NT2/D1 (cell line): ENCODE results near the gene FNDC3B.
"Not testable (repeated sequence)": the region's sequence is repeated elsewhere in the genome, so short reads cannot be mapped to it uniquely, and the experiment has no call there.

Experiments
- DNase-seq: peaks from one replicate; pipeline ENCODE4 v3.0.0-alpha.2; 2011; ENCODE audit warnings: low read depth, low spot score
- H3K27me3 ChIP-seq: 2 replicates; pipeline ENCODE4 v1.6.0; 2011; ENCODE audit warnings: mild to moderate bottlenecking; ENCODE audit not compliant: insufficient read length, insufficient read depth
- H3K36me3 ChIP-seq: 2 replicates; pipeline ENCODE4 v1.6.1; 2011; ENCODE audit warnings: mild to moderate bottlenecking, low read length, mixed read lengths; ENCODE audit not compliant: insufficient read depth, insufficient read length
- H3K4me1 ChIP-seq: 2 replicates; pipeline ENCODE4 v1.5.1; 2011; ENCODE audit not compliant: insufficient read depth, insufficient read length
- H3K4me3 ChIP-seq: 2 replicates; pipeline ENCODE4 v1.5.1; 2011; ENCODE audit warnings: low read depth; ENCODE audit not compliant: insufficient read length
- H3K9ac ChIP-seq: 2 replicates; pipeline ENCODE4 v1.6.0; 2011; ENCODE audit warnings: low read depth; ENCODE audit not compliant: insufficient read length
- H3K9me3 ChIP-seq: 2 replicates; pipeline ENCODE4 v1.5.1; 2011; ENCODE audit warnings: mild to moderate bottlenecking, low read length; ENCODE audit not compliant: insufficient read depth
- SUZ12 ChIP-seq: IDR thresholded peaks from 2 replicates; pipeline ENCODE4 v1.6.1; 2011; ENCODE audit not compliant: insufficient read length, insufficient read depth; ENCODE audit errors: extremely low read depth
- YY1 ChIP-seq: IDR thresholded peaks from 2 replicates; pipeline ENCODE4 v1.6.1; 2011; ENCODE audit not compliant: insufficient read length, insufficient read depth
- ZNF274 ChIP-seq: IDR thresholded peaks from 2 replicates; pipeline ENCODE4 v1.6.1; 2011; ENCODE audit warnings: mild to moderate bottlenecking, low read depth, low read length

FNDC3B gene

DNA sequence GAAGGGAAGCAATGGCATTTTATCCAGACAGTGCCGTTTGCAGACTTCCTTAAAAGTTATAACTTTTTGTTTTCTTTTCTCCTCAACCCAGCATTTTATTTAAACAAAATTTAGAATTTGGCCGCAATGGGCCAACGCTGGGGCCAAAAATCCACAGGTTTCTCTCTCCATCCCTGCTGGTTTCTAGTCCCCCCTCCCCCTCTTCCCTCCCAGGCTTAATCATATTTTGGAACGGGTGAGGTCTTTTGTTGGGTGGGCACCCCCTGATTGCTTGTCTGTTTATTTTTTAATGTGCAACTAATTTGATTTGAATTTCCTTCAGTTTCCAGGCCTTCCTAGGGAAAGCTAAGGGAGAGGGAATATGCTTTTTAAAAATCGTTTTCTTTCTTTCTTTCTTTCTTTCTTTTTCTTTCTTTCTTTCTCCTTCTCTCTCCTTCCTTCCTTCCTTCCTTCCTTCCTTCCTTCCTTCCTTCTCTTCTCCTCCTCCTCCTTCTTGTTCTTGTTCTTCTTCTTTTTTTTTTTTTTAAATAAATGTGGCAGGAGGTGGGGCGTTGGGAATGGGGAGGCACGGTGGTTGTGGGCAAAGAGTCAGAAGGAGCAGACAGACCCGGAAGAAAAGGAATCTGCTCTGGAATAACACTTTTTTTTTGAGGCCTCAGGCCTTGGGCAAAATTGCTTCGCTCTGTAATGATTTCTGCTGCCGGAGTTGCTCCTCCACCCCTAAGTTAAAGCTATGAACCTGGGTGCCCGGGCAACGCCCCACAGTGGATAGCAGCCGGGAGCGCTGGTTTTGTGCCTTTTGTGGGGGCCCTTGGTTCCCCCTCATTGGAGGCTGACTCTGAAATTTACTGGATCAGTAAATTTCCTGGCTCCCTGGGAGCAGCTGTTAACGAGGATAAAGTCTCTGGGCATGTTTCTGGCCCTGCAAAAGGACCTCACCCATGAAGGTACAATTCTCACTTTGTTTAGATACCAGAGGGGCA is 1.9 kb downstream of the FNDC3B start:
- Histone ChIP-seq H3K9ac (peak overlapping the region; percentile 97), H3K27me3 (no peaks in the 10 kb centered on the region), H3K4me1 (no peaks in the 10 kb centered on the region), H3K36me3 (peaks cover 27% of the 10 kb centered on the region), H3K9me3 (no peaks in the 10 kb centered on the region), H3K4me3 (peak overlapping the region; percentile 90)
- TF ChIP-seq YY1 (no peak), SUZ12 (no peak), ZNF274 (no peak)
- DNase-seq: no peak

DNA sequence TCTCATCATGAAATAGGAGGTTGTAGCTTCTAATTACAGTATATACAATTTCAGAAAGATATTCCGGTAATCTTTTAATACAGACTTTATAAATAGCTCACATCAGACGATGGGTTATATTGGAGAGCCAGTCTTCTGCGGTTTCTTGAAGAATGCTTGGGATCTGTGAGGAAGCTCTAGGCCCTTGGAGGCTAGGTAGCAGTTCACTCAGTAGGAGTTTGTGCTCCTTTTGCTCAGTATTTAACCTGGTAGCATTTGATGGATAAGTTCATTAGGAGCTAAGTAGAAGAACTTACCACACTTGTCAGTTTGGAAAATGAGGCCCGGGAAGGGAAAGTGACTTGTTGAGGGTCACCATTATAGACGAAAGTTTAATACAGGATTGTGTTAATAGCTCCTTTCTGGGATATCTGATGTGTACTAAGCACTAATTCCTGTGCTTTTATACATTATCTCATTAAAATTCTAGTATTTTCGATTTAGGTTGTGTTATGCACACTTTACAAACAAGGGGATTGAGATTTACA is 2.8 kb downstream of the FNDC3B start:
- H3K4me3 ChIP-seq: no peak overlapping the region
- peaks cover 33% of the 10 kb centered on the region for H3K36me3 ChIP-seq
- H3K9me3 ChIP-seq: no peaks in the 10 kb centered on the region
- TF ChIP-seq ZNF274 (no peak), YY1 (no peak), SUZ12 (no peak)
- H3K9ac ChIP-seq: no peak overlapping the region
- DNase-seq: no peak
- H3K4me1 ChIP-seq: no peaks in the 10 kb centered on the region
- no peaks in the 10 kb centered on the region for H3K27me3 ChIP-seq

DNA sequence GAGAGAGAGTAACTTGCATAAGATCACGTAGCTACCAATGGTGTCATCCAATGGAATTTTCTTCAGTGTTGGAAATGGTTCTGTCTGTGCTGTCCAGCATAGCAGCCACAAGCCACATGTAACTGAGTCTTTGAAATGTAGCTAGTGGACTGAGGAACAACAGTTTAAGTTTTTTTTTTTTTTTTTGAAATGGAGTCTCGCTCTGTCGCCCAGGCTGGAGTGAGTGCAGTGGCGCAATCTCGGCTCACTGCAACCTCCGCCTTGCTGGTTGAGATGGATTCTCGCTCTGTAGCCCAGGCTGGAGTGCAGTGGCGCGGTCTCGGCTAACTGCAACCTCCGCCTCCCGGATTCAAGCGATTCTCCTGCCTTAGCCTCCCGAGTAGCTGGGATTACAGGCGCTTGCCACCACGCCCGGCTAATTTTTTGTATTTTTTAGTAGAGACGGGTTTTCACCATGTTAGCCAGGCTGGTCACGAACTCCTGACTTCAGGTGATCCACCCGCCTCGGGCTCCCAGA is 3.3 kb downstream of the FNDC3B start:
- not testable (repeated sequence) for DNase-seq, H3K27me3 ChIP-seq, H3K4me3 ChIP-seq, H3K4me1 ChIP-seq, H3K9ac ChIP-seq, H3K9me3 ChIP-seq
- H3K36me3 ChIP-seq: peaks cover 37% of the 10 kb centered on the region

DNA sequence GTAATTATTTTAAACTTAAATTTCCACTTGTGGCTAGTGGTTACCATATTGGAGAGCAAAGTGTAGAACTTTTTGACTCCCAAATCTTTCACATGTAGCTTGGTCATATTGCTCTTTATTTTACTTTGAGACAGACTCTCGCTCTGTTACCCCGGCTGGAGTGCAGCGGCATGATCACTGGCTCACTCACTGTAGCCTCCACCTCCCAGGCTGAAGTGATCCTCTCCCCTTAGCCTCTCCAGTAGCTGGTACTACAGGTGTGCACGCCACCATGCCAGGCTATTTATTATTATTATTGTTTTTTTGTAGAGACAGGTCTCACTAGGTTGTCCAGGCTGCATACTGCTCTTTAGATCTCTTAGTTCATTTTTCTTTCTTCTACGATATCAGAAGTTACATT is 3.9 kb downstream of the FNDC3B start:
- H3K27me3 ChIP-seq: no peaks in the 10 kb centered on the region
- no peak overlapping the region for H3K4me3 ChIP-seq
- DNase-seq: no peak
- H3K9me3 ChIP-seq: no peaks in the 10 kb centered on the region
- TF ChIP-seq SUZ12 (no peak), YY1 (no peak), ZNF274 (no peak)
- H3K36me3 ChIP-seq: peaks cover 40% of the 10 kb centered on the region
- H3K9ac ChIP-seq: no peak overlapping the region
- H3K4me1 ChIP-seq: no peaks in the 10 kb centered on the region

DNA sequence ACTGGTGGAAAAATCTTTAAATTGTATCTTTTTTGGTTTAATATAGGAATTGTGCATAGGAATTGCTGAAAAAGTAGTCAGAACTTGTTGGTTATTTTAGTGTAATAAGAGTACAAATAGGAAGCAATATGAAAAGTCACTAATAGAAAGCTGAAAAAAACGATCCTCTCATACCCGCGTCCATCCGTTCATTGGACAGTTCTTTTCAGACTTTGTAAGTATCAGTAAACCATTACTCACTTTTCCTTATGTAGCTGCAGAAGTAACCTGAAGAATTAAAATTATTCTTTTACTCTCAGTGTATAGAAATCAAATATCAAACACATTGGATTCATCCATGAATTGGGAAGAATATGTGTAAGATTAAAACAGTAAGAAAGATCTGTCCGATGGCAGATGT is 4.4 kb downstream of the FNDC3B start:
- H3K9me3 ChIP-seq: no peaks in the 10 kb centered on the region
- no peak overlapping the region for H3K4me3 ChIP-seq
- H3K9ac ChIP-seq: no peak overlapping the region
- no peaks in the 10 kb centered on the region for H3K4me1 ChIP-seq
- no peak for DNase-seq
- peaks cover 46% of the 10 kb centered on the region for H3K36me3 ChIP-seq
- H3K27me3 ChIP-seq: no peaks in the 10 kb centered on the region
- no peak for TF ChIP-seq SUZ12
- TF ChIP-seq ZNF274: no peak
- TF ChIP-seq YY1: no peak

DNA sequence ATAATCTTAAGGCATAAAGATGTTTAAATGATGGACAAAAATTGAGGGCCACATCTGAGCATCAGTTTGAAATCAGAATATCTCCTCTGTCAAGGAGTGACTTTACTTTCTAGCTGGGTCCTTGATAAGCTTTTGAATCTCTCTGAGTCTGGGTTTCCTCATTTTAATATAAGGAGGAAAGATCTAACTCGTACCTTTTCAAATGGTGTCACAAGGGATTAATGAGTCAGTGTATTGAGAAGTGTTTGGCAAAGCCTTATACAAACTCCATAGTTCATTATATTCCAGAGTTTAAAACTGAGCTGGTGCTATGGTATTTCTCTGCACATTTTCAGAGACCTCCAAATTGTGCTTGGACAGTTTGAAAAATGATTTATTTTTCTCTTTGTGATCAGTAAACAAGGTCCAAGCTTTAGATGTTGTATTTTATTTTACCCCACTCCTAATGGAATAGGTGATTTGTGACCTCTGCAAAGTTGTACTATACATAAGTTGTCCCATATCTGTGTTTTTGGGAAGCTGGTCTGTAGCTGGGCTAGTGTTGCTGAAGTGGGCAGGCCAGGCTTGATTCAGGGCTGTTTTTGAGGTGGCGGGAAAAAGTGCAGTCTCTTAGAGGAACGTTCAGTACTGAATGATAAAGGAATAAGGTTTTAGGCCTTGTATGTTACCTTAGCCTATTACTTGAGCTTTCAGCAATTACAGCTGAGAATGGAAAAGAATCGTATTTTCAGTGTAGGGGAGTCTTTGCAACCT is 5.6 kb downstream of the FNDC3B start:
- peaks cover 57% of the 10 kb centered on the region for H3K36me3 ChIP-seq
- no peaks in the 10 kb centered on the region for H3K9me3 ChIP-seq
- H3K27me3 ChIP-seq: no peaks in the 10 kb centered on the region
- H3K9ac ChIP-seq: no peak overlapping the region
- H3K4me1 ChIP-seq: no peaks in the 10 kb centered on the region
- TF ChIP-seq SUZ12 (no peak), ZNF274 (no peak), YY1 (no peak)
- no peak for DNase-seq
- no peak overlapping the region for H3K4me3 ChIP-seq
